Measurements from ENCODE around the gene ITPR2. TPM values are rescaled to one million over a fixed set of nuclear protein-coding genes. Genes with fewer than 3 reads are reported as not detected.

Gene ITPR2
- total and polyA plus RNA-seq, 2 of the 13 experiments (the other 11 are each of a cell fraction or from before 2014, with no cell fraction given), result 31.9 to 81.9 TPM

- TF ChIP-seq REST (IDR thresholded peaks at IDR 0.05; ENCODE audit: borderline replicate concordance in 1 of 2, low read depth in 1 of 2, low read length in 2 of 2) (no peak), JARID2 (CRISPR knock-in tag; IDR thresholded peaks at IDR 0.05; ENCODE audit: insufficient replicate concordance) (no peak)
Measured at GRCh38 chr12:26297396-26298070, 535.5 kb downstream of the ITPR2 start (continued).

GRCh38 chr12:26295001-26295400 is 538.0 kb downstream of the ITPR2 start:
- in situ Hi-C loops (cut with HindIII; ENCODE audit: extremely low pct_ligation_motif_present, low pct_unique_long_range_greater_than_20kb) (no loop called here), intact Hi-C loops (cut with micrococcal nuclease; ENCODE audit: unreplicated experiment) (no loop called here)
- no peak overlapping the region for H3K4me3 ChIP-seq (replicated peaks in 1 of 3; ENCODE audit: insufficient read depth in 1 of 3, low read depth in 2 of 3, low read length in 3 of 3)
- ChIA-PET POLR2A (no interaction called here), CTCF (ENCODE audit: low intra/inter-chr PET ratio, low total read pairs) (no interaction called here)
- no peaks in the 10 kb centered on the region for H3K79me2 ChIP-seq (ENCODE audit: insufficient read depth, low read length)
- no peak overlapping the region for H3K9ac ChIP-seq (ENCODE audit: insufficient read depth, low read depth, low read length)
- H4K20me1 ChIP-seq (ENCODE audit: insufficient read depth, low read length), result no peaks in the 10 kb centered on the region
- no peak for DNase-seq (ENCODE audit: low spot score)
- peaks cover 0 to 1% of the 10 kb centered on the region in 2 experiments; a peak in 1 of 5 replicates for H3K27me3 ChIP-seq (ENCODE audit: control insufficient read depth in 1 of 2, insufficient read depth in 2 of 2, low read length in 2 of 2)
- H2AFZ ChIP-seq (ENCODE audit: low read length), result no peak overlapping the region
- H3K4me1 ChIP-seq (ENCODE audit: insufficient read depth, low read length), result no peaks in the 10 kb centered on the region
- 16% methylated on average over 4 of the region's 4 CpGs for WGBS (ENCODE audit: low lambda C conversion rate)
- no peak overlapping the region for H3K4me2 ChIP-seq (ENCODE audit: low read depth, low read length)
- ATAC-seq, result no peak
- no peak overlapping the region for H3K27ac ChIP-seq (ENCODE audit: extremely low read length, insufficient read depth, low read length)
- no peaks in the 10 kb centered on the region for H3K9me3 ChIP-seq (ENCODE audit: low read length)
- BruUV-seq (replicated peaks), result no TSS peak
- FAIRE-seq, result no peak
- H3K36me3 ChIP-seq (replicated peaks in 1 of 2; ENCODE audit: control insufficient read depth in 1 of 2, insufficient read depth in 2 of 2, low read length in 2 of 2), result no peaks in the 10 kb centered on the region
- TF ChIP-seq CREM (IDR thresholded peaks at IDR 0.05) (no peak), CREM (CRISPR knock-in tag; IDR thresholded peaks at IDR 0.05) (no peak), ARNTL (CRISPR knock-in tag; IDR thresholded peaks at IDR 0.05) (no peak), HES4 (CRISPR knock-in tag; IDR thresholded peaks at IDR 0.05; ENCODE audit: borderline replicate concordance) (no peak), ONECUT2 (CRISPR knock-in tag; IDR thresholded peaks at IDR 0.05) (no peak), ZNF512 (CRISPR knock-in tag; IDR thresholded peaks at IDR 0.05) (no peak), ELF4 (CRISPR knock-in tag; IDR thresholded peaks at IDR 0.05; ENCODE audit: borderline replicate concordance) (no peak), BRF2 (CRISPR knock-in tag; IDR thresholded peaks at IDR 0.05) (no peak), ZFP90 (CRISPR knock-in tag; IDR thresholded peaks at IDR 0.05; ENCODE audit: borderline replicate concordance) (no peak), TAF1 (CRISPR knock-in tag; IDR thresholded peaks at IDR 0.05) (no peak), POLR2A (IDR thresholded peaks at IDR 0.05; ENCODE audit: insufficient read depth in 1 of 2, low read depth in 2 of 2, low read length in 2 of 2) (no peak), ZFP36L1 (CRISPR knock-in tag; IDR thresholded peaks at IDR 0.05) (no peak), ZNF331 (CRISPR knock-in tag; IDR thresholded peaks at IDR 0.05) (no peak), ZSCAN29 (CRISPR knock-in tag; conservative IDR thresholded peaks at IDR 0.05) (no peak), HDAC1 (CRISPR knock-in tag; IDR thresholded peaks at IDR 0.05) (no peak), NFKB2 (CRISPR knock-in tag; IDR thresholded peaks at IDR 0.05; ENCODE audit: borderline replicate concordance) (no peak)
